K562 (cell line): ENCODE results near the gene FAM193A.
"Not testable (repeated sequence)": the region's sequence is repeated elsewhere in the genome, so short reads cannot be mapped to it uniquely, and the experiment has no call there.

Experiments
- ZNF780A ChIP-seq: fragments of 250-450 bp; sonication (Bioruptor Pico); IDR thresholded peaks from 2 replicates; pipeline ENCODE4 v1.5.0; 2021; ENCODE audit warnings: mild to moderate bottlenecking
- TF ChIP-seq, protein P1 (sequence below), 3 experiments: IDR thresholded peaks in 2 of 3; conservative IDR thresholded peaks in 1 of 3; 2 replicates each; pipeline ENCODE4 v1.5.1; 2011 to 2012; ENCODE audit warnings: low read length in 3 of 3, mild to moderate bottlenecking in 3 of 3, control low read depth in 2 of 3, improper control_type of control experiment in 1 of 3, inconsistent platforms in 1 of 3, low read depth in 1 of 3, mixed read lengths in 1 of 3, moderate library complexity in 1 of 3; ENCODE audit not compliant: insufficient read depth in 2 of 3
- TF ChIP-seq, protein P2 (sequence below): fragments of 250-450 bp; sonication (Bioruptor Pico); IDR thresholded peaks from 2 replicates; pipeline ENCODE4 v1.5.0; 2020; ENCODE audit warnings: mild to moderate bottlenecking

DNA sequence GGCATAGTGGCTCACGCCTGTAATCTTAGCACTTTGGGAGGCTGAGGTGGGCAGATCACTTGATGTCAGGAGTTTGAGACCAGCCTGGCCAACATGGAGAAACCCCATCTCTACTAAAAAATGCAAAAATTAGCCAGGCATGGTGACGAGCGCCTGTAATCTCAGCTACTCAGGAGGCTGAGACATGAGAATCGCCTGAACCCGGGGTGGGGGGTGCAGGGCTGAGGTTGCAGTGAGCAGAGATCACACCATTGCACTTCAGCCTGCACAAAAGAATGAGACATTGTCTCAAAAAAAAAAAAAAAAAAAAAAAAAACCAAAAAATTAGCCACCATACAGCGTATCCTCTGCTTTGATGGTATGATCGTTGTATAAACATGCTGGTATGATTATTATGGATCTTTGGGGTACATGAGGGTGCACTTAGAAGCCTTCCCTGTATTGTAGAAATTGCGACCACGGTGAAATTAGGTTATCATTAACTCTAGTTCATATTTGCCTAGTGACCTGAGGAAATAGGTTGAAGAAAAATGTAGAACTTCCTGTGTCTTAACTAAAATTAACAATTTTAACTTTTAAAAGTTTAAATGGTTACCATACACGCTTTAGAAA lies 7.2 kb downstream of the FAM193A start:
- TF ChIP-seq, protein P1, sequence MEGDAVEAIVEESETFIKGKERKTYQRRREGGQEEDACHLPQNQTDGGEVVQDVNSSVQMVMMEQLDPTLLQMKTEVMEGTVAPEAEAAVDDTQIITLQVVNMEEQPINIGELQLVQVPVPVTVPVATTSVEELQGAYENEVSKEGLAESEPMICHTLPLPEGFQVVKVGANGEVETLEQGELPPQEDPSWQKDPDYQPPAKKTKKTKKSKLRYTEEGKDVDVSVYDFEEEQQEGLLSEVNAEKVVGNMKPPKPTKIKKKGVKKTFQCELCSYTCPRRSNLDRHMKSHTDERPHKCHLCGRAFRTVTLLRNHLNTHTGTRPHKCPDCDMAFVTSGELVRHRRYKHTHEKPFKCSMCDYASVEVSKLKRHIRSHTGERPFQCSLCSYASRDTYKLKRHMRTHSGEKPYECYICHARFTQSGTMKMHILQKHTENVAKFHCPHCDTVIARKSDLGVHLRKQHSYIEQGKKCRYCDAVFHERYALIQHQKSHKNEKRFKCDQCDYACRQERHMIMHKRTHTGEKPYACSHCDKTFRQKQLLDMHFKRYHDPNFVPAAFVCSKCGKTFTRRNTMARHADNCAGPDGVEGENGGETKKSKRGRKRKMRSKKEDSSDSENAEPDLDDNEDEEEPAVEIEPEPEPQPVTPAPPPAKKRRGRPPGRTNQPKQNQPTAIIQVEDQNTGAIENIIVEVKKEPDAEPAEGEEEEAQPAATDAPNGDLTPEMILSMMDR (IDR thresholded peaks at IDR 0.05 in 2 of 3, conservative IDR thresholded peaks at IDR 0.05 in 1 of 3; ENCODE audit: insufficient read depth in 2 of 3, low read depth in 1 of 3, low read length in 3 of 3), result not testable (repeated sequence)
- TF ChIP-seq, protein P2, sequence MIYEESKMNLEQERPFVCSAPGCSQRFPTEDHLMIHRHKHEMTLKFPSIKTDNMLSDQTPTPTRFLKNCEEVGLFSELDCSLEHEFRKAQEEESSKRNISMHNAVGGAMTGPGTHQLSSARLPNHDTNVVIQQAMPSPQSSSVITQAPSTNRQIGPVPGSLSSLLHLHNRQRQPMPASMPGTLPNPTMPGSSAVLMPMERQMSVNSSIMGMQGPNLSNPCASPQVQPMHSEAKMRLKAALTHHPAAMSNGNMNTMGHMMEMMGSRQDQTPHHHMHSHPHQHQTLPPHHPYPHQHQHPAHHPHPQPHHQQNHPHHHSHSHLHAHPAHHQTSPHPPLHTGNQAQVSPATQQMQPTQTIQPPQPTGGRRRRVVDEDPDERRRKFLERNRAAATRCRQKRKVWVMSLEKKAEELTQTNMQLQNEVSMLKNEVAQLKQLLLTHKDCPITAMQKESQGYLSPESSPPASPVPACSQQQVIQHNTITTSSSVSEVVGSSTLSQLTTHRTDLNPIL (CRISPR knock-in tag), result not testable (repeated sequence)
- TF ChIP-seq ZNF780A, result not testable (repeated sequence)
